ENCODE measurements around the gene EFCAB8.

- TF ChIP-seq, protein P1, sequence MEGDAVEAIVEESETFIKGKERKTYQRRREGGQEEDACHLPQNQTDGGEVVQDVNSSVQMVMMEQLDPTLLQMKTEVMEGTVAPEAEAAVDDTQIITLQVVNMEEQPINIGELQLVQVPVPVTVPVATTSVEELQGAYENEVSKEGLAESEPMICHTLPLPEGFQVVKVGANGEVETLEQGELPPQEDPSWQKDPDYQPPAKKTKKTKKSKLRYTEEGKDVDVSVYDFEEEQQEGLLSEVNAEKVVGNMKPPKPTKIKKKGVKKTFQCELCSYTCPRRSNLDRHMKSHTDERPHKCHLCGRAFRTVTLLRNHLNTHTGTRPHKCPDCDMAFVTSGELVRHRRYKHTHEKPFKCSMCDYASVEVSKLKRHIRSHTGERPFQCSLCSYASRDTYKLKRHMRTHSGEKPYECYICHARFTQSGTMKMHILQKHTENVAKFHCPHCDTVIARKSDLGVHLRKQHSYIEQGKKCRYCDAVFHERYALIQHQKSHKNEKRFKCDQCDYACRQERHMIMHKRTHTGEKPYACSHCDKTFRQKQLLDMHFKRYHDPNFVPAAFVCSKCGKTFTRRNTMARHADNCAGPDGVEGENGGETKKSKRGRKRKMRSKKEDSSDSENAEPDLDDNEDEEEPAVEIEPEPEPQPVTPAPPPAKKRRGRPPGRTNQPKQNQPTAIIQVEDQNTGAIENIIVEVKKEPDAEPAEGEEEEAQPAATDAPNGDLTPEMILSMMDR (conservative IDR thresholded peaks at IDR 0.05; ENCODE audit: low read length) = no peak
- no peak for TF ChIP-seq EZH2phosphoT487 (IDR thresholded peaks at IDR 0.05; ENCODE audit: borderline replicate concordance, low read depth, low read length)
Observed at GRCh38 chr20:33010674-33011449, 152.1 kb downstream of the EFCAB8 start.

Measured in OCI-LY7 (cell line).